Kidney (tissue), 14 donors: ENCODE measurements around the gene GALNT18. TPM values are rescaled to one million over a fixed set of nuclear protein-coding genes. Genes with fewer than 3 reads are reported as not detected.

ENCODE experiments used
- DNase-seq, 5 donors: peaks; one replicate each; pipeline ENCODE4 v3.0.0-alpha.2; 2013 to 2020
- FAIRE-seq: peaks from 2 replicates; lab custom pipeline; 2012; peaks lifted over from hg19 to GRCh38; lab: Jason Lieb, UNC
- H3K27ac ChIP-seq, 2 donors: one replicate each; pipeline ENCODE4 v1.7.0; 2013; ENCODE audit warnings: low read depth in 2 of 2, low read length in 2 of 2, inconsistent platforms in 1 of 2
- H3K27me3 ChIP-seq: one replicate; pipeline ENCODE4 v1.7.1; 2013; ENCODE audit warnings: low read length, inconsistent platforms; ENCODE audit not compliant: control insufficient read depth, insufficient read depth
- H3K36me3 ChIP-seq, 3 donors: one replicate each; pipeline versions ENCODE4 v1.7.0 to v1.7.1; 2013; ENCODE audit warnings: low read length in 3 of 3, control low read depth in 1 of 3, inconsistent platforms in 1 of 3; ENCODE audit not compliant: insufficient read depth in 3 of 3, control insufficient read depth in 2 of 3
- H3K4me1 ChIP-seq, 3 donors: one replicate each; pipeline versions ENCODE4 v1.7.0 to v1.7.1; 2013; ENCODE audit warnings: low read length in 3 of 3, inconsistent platforms in 1 of 3, low read depth in 1 of 3; ENCODE audit not compliant: control insufficient read depth in 2 of 3, insufficient read depth in 2 of 3
- H3K4me3 ChIP-seq, 3 donors: one replicate each; pipeline versions ENCODE4 v1.7.0 to v1.8.1; 2013; ENCODE audit warnings: low read length in 3 of 3, control low read depth in 1 of 3, inconsistent platforms in 1 of 3
- H3K9ac ChIP-seq, 3 donors: one replicate each; pipeline versions ENCODE4 v1.7.0 to v1.7.1; 2013; ENCODE audit warnings: low read length in 3 of 3, control low read depth in 1 of 3, inconsistent platforms in 1 of 3
- H3K9me3 ChIP-seq, 3 donors: one replicate each; pipeline versions ENCODE4 v1.7.0 to v1.7.1; 2013; ENCODE audit warnings: low read length in 3 of 3, control low read depth in 1 of 3, inconsistent platforms in 1 of 3; ENCODE audit not compliant: control insufficient read depth in 2 of 3, insufficient read depth in 1 of 3
- intact Hi-C: fragments of 100-400 bp; cut with DNase I; formaldehyde crosslinking; loops from one replicate; pipeline ENCODE4 v1.11.1; 2022
- polyA plus RNA-seq: library from polyadenylated mRNA; stranded (reverse); fragments of 350-450 nt; fragmentation: Illumina TruSeq; extraction: RNeasy Lipid Tissue Mini Kit (QIAGEN cat#74804); gene quantifications from one replicate; pipeline ENCODE4 v1.2.3, GENCODE V29; 2014; ENCODE audit warnings: low read depth, low replicate concordance; ENCODE audit not compliant: insufficient read depth
- total RNA-seq: library from RNA; stranded (reverse); fragmentation: NEBNext Ultra II Directional; extraction: Animal tissue kit (Norgen Biotek cat#: 25700); gene quantifications from one replicate; pipeline ENCODE4 v1.2.1, GENCODE V29; 2021
- TF ChIP-seq, protein P1 (sequence below): IDR thresholded peaks from 3 replicates; pipeline ENCODE4 v1.5.1; 2012; ENCODE audit warnings: mild to moderate bottlenecking, moderate library complexity, borderline replicate concordance; ENCODE audit not compliant: insufficient read depth; ENCODE audit errors: extremely low read depth
- donor health status: control.
- donor health status: control.
- donor health status: control.
- donor health status: control.
- donor health status: control.
- donor health status: DM: yes; HTN: yes; CAD: no.
- donor health status: Normal renal cell carcinoma (clear cell type).

The GALNT18 gene
- total and polyA plus RNA-seq, 2 donors from 2014 or later = 27.2 to 42.1 TPM

DNA sequence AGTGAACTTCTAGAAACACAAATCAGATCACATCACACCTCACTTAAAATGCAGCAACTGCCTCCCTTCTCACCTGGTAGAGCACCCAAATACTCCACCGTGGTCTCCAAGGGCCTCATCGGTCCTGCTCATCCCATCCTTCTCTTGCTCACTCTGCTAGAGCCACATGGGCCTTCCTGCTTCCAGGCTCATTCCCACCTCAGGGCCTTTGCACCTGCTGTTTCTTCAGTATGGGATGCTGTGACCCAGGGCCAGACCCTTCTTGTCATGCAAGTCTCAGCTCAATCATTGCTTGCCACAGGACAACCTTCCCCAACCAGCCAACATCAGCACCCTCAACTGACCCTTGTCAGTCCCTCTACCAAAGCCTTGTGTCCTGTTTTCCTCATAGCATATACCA lies 124.9 kb downstream of the GALNT18 start:
- DNase-seq (no peak), FAIRE-seq (no peak)
- H3K27me3 ChIP-seq = no peaks in the 10 kb centered on the region
- no peaks in the 10 kb centered on the region for H3K36me3 ChIP-seq
- intact Hi-C loops = no loop called here
- no peak overlapping the region for H3K9ac ChIP-seq
- no peak overlapping the region for H3K4me3 ChIP-seq
- H3K27ac ChIP-seq = no peak overlapping the region
- peaks cover 0 to 14% (median 13%) of the 10 kb centered on the region in 3 donors for H3K4me1 ChIP-seq
- H3K9me3 ChIP-seq = no peaks in the 10 kb centered on the region
- TF ChIP-seq, protein P1, sequence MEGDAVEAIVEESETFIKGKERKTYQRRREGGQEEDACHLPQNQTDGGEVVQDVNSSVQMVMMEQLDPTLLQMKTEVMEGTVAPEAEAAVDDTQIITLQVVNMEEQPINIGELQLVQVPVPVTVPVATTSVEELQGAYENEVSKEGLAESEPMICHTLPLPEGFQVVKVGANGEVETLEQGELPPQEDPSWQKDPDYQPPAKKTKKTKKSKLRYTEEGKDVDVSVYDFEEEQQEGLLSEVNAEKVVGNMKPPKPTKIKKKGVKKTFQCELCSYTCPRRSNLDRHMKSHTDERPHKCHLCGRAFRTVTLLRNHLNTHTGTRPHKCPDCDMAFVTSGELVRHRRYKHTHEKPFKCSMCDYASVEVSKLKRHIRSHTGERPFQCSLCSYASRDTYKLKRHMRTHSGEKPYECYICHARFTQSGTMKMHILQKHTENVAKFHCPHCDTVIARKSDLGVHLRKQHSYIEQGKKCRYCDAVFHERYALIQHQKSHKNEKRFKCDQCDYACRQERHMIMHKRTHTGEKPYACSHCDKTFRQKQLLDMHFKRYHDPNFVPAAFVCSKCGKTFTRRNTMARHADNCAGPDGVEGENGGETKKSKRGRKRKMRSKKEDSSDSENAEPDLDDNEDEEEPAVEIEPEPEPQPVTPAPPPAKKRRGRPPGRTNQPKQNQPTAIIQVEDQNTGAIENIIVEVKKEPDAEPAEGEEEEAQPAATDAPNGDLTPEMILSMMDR = no peak

GRCh38 chr11:11494348-11494747 lies 127.5 kb downstream of the GALNT18 start:
- Histone ChIP-seq H3K36me3 (no peaks in the 10 kb centered on the region), H3K4me1 (peaks cover 0 to 4% (median 0%) of the 10 kb centered on the region in 3 donors), H3K27ac (no peak overlapping the region), H3K27me3 (no peaks in the 10 kb centered on the region), H3K9ac (no peak overlapping the region), H3K9me3 (no peaks in the 10 kb centered on the region), H3K4me3 (no peak overlapping the region)
- DNase-seq (no peak), FAIRE-seq (no peak)
- intact Hi-C loops = no loop called here
- TF ChIP-seq, protein P1 = no peak

DNA sequence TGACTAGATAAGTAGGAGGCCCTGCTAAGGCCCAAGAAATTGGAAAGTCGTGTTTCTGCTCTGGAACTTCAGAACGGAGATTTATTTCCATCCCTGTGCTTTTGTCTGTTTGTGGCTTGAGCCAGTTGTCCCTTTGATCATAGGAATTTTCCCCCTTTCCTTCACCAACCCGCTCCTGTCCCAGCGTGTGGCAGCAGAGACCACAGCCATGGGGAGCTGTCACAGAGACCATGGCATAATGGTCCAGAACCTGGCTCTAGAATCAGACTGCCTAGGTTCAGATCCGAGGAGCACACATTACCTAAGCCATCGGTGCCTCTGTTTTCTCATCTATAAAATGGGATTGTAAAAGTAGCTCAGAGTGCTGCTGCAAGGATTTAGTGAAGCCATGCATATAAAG lies 128.1 kb downstream of the GALNT18 start:
- TF ChIP-seq, protein P1 = no peak
- Histone ChIP-seq H3K4me3 (no peak overlapping the region), H3K9ac (no peak overlapping the region), H3K4me1 (peaks cover 0 to 4% (median 0%) of the 10 kb centered on the region in 3 donors), H3K27me3 (no peaks in the 10 kb centered on the region), H3K36me3 (no peaks in the 10 kb centered on the region), H3K27ac (no peak overlapping the region), H3K9me3 (no peaks in the 10 kb centered on the region)
- no peak for DNase-seq
- FAIRE-seq = no peak
- intact Hi-C loops = no loop called here

DNA sequence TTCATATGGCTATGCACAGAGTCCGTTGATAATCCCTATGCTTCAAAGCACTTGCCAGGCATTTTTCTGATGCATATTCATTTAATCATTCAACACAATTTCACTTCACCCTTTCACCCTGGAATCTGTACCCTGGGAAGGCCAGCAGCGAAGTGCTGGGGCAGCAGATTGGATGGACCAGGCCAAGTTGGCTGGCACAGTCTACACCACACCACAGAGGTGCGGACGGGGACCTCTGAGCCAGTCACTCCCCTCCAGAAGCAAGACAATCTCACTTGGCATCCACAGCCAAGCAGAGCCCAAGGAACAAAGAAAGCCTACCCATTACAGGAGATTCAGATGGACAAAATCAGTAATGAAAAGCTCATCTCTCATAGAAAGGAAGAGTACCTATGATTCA lies 130.2 kb downstream of the GALNT18 start:
- H3K27ac ChIP-seq = no peak overlapping the region
- H3K9ac ChIP-seq = no peak overlapping the region
- no peaks in the 10 kb centered on the region for H3K27me3 ChIP-seq
- intact Hi-C loops = no loop called here
- H3K4me1 ChIP-seq = peaks cover 0 to 4% (median 0%) of the 10 kb centered on the region in 3 donors
- no peak for DNase-seq
- TF ChIP-seq, protein P1 = no peak
- no peak overlapping the region for H3K4me3 ChIP-seq
- no peaks in the 10 kb centered on the region for H3K9me3 ChIP-seq
- FAIRE-seq = no peak
- no peaks in the 10 kb centered on the region for H3K36me3 ChIP-seq
